Ramos (cell line): ENCODE measurements around the gene TUBB2B.
"Not testable (repeated sequence)": the region's sequence is repeated elsewhere in the genome, so short reads cannot be mapped to it uniquely, and the experiment has no call there.

Source experiments
- in situ Hi-C: fragments of 300-500 bp; cut with MboI; formaldehyde crosslinking; loops from one replicate; pipeline ENCODE4 v1.14.3; 2022; ENCODE audit warnings: low sequenced_read_pairs; ENCODE audit not compliant: unreplicated experiment

TUBB2B gene

DNA sequence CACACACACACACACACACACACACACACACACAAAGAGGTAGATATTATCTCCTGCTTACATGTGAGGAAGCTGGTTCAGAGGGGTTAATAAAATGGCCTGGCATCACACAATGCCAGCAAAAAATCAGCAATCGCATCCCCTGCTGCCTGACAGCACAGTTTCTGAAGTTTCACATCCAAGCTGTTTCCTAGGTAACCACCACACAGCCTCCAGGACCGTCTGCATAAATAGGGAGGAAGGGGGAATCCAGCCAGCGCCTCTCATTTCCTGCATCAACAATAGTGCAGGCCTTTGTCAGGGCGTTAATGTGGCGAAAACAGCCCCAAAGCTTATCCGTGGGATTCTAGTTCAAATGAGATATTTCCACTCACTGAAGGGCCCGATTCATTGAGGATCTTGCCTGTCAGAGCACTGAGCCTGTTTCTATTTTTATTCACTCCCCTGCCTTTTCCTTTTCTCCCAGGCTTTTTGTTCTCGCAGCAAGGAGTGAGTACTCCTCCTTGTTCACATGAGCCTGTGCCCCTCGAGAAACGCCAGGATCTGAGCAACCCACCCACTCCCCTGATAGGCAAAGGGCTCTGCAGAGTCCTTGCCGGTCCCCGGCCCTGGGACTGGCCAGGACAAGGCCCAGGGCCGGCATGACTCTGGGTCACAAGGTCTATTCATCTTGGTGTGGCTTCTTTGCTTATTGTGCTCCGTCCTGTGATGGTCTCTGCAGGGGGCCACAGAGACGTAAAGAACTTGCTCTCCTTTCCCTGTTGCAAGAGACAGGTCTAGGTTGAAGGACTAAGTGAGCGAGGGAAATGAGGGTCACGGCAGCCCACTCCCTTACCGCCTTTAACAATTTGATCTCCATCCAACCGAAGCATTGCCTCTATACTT is 32.7 kb downstream of the TUBB2B start:
- in situ Hi-C loops = no loop called here

DNA sequence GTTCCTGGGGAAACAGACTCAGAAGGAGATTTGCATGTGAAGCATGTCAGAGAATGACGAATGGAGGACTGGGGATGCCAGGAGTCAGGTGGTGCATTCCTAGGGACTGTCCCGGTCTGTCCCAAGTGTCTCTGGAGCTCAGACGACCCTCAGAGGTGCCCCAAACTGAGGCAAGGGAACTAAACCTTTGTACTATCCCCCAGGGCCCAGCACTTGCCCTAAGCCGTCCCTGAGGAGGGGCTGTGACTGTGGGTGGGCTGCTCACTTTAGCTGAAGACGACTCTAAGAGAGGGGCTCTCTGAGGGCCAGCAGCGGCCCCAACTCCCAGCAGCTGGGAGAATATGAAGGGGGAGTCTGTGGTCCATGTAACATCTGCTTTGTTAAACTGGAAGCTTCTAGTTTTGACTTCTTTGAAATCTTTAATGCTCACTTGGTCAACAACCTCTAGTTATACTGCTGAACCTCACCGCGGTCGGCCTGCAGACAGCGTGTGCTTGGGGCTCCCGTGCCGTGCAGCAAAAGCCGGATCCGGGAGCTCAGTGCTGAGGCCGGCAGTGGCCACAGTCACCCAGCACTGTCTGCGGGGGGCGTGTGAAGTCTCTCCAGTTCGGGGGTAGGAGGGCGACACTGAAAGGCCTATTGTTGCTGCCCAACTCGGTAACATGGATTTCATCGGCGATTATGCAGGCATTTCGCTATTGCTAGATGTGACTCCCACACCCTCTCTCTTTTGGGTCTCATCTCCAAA is 34.2 kb downstream of the TUBB2B start:
- in situ Hi-C loops = no loop called here

DNA sequence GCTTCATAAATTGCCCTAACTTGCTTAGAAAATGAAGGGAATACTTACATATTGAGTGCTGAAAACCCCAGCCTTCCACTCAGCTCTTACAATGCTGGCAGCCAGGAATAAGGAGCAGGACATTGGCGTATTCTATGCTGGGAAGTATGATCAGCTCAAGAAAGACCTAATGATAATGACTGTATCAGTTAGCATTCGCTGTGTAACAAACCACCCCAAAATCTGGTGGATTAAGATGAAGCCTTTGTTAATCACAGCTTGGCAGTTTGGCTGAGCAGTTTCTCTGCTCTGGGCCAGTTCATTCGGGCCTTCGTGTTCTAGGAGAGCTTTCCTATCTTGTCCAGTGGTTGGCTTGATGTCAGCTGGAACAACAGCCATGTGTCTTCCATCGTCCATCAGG is 36.7 kb downstream of the TUBB2B start:
- in situ Hi-C loops = no loop called here

DNA sequence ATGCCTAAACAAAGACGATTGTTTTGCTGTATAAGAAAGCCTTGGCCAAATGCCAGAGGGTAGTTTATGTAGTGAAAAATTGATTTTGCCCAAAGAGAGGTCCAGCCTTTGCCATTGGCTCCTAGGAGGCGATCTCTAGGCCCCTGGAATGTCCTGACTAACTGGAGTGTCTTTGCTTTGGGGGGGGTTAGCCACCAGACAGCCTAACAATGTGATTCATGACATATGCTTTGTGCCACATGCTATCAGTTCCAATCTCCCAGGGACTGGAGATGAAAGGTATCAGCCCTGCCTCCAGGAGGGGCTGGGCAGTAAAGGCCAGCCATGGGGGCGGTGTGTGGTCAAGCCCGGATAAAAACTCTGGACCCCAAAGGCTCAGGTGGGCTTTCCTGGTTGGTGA is 37.4 kb downstream of the TUBB2B start:
- in situ Hi-C loops = no loop called here

DNA sequence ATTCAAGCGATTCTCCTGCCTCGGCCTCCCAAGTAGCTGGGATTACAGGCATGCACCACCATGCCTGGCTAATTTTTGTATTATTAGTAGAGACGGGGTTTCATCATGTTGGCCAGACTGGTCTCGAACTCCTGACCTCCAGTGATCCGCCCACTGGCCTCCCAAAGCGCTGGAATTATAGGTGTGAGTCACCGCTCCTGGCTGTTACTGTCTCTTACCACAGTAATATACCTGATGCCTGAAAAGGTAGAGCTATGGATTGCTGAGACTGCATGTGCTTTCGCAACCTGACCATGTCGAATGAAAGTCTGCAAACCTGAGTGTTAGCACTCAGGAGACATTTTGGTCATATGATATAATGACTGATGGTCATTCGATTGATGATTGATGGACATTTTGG is 38.3 kb downstream of the TUBB2B start:
- in situ Hi-C loops = not testable (repeated sequence)

DNA sequence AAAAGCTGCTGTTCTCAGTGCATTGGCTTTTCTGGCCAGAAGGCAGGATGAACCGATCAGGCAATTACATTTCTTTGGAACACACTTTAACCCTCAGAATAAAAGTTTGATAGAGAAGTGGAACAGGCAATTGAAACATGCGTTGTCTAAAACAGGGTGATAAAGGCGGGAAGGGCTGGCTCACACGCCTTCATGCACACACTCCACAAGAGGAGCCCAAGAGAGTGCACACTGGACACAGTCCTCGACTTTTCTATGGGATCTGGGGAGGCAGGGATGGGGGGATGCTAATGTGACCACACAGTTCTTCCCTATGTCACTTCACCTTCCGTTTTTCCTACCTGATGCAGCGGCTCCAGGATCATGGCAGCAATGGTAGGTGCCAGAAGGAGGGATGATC is 39.2 kb downstream of the TUBB2B start:
- in situ Hi-C loops = no loop called here

DNA sequence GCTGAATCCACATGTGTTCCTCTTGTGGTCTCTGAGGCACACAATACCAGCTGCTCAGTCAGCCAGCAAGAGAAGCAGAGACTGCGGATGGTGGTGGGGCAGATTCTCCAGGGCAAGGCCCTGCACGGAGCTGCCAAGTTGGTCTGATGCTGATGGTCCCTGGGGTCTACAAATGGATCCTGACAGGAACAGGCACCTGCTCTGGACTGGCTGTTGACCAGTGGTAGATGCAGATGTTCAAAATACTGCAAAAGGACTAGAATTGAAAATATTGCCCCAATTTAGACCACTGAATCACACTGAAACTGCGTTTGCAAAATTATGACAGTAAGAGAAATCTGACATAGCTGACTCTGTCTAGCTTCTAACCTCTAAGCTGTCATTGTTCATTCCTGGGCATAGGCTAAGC is 40.5 kb downstream of the TUBB2B start:
- in situ Hi-C loops = no loop called here

DNA sequence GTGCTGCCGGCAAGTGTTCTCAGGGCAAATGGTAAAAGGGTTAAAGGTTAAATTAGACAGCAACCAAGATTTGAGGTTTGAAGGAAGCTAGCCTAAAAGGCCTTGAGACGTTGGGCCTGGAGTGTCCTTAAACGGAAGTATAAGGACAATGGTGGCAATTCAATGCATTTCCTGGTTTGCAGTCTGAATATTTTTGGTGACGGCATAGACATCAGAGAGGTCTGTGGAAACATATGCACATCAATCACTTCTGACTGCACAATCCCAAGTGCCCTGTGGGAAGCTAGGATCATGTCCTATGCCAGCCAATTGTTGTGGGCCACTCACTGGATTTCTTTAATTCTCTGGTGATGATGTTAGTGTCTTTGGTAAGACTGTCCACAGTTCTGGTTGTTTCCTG is 44.4 kb downstream of the TUBB2B start:
- in situ Hi-C loops = no loop called here

DNA sequence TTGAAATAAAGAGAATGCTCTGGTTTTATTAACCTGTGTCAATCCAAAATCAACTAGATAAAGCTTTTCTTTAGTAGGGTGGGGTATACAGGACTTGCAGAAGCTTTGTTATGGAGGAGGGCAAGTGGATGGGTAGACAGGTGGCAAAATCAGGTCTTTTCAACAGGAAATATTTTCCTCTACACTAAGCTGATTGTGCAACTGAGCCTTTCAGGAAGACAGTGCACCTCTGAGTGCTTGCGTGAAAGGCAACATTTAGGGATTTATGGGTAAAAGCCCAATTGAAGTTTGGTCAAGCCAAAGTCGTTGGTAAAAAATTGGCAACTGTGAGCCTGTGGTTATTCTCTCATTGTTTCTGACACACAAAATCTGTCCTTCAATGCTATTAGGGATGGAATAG is 46.3 kb downstream of the TUBB2B start:
- in situ Hi-C loops = no loop called here

DNA sequence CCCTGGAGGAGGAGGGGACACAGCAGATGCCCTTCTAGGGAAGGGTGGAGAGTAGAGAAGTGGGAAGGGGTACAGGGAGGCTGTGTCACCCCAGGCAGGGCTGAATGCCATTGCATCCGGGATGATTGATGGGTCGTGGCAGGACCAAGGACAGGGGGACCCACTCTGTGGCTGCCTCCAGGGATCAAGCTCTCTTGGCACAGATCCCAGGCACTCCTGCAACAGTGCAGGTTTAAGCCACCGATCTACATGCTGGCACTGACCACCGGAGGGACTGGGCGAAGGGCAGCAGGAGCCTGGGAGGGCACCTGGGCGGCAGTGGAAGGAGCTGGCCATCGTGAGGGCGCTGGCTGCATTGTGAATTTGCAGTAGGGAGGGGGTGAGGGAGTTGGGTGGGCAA is 47.5 kb downstream of the TUBB2B start:
- in situ Hi-C loops = not testable (repeated sequence)

DNA sequence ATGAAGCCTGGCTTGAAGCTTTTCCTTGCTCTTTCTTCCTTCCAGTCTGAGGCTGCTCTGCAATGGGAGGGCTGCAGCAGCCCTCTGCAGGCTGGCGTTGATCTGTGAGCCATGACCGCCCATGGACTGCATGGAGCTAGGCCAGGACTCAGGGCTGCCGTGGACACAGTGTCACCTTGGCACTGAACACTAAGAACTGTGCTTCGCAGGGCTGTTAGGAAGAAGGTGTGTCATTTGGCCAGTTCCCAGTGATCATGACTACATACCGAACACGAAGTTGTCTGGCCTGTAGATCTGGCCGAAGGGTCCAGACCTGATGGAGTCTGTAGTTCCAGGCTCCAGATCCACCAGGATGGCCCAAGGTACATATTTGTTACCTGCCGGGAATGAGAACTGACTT is 48.8 kb downstream of the TUBB2B start:
- in situ Hi-C loops = not testable (repeated sequence)

DNA sequence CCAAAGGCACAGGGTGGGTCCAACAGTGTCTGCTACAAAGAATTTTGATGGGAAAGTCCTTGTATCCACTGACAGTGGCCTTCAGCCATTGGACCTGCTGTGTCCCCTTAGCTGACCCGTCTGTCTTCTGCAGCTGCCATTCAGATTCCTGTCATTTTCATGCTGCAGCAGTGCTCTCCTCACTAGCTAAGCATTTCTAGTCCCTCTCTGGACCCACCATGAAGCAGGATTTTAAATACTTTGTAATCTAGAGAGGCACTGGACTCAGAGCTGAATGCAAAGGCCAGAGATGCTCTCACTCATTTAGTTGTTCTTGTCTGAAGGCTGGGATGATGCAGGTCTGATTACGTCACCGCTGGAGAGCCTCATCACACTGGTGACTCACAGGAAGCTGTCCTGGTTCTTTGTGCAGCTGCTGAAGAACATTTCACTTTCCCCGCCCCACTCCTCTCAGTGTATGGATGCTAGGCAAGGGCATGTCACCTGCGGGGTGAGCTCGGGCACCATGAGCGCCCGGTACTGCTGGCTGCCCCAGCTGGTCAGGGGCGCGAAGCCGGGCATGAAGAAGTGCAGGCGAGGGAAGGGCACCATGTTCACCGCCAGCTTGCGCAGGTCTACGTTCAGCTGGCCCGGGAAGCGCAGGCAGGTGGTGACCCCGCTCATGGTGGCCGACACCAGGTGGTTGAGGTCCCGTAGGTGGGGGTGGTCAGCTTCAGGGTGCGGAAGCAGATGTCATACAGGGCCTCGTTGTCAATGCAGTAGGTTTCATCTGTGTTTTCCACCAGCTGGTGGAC is 50.7 kb downstream of the TUBB2B start:
- in situ Hi-C loops = no loop called here

DNA sequence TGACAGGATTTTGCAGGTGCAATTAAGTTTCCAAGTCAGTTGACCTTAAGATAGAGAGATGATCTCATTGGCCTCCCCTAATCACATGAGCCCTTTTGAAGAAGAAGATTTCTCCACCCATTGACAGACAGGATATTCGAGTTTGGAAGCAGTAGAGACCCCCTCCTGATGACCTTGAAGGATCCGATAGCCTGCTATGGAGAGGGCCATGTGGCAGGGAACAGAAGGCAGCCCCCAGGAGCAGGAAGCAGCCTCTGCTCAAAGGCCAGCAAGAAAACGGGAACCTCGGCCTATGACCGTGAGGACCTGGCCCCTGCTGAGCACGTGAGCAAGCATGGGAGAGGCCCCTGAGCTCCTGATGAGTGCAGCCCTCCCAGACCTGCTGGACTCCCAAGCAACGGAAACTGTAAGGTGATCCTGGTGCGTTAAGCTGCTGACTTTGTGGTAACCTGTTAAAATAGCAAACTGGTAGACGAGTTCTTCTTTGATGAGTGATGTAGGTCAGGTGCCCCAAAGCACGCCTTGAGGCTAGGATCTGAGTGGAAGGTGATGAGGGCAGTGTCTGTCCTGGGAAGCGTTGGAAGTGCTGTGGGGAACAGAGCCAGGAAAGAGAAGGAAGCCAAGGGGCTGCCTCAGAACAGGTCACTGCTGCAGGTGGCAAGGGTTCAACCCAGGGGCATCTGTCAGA is 51.6 kb downstream of the TUBB2B start:
- in situ Hi-C loops = no loop called here
